AG08395 (cell line): Measurements from ENCODE around the gene FOXD4L4.
"Not testable (repeated sequence)": the region's sequence is repeated elsewhere in the genome, so short reads cannot be mapped to it uniquely, and the experiment has no call there.

Experiments
- DNase-seq: peaks from one replicate; pipeline ENCODE4 v3.0.0; 2012; ENCODE audit warnings: mixed read lengths, low spot score

Gene FOXD4L4

GRCh38 chr9:65737096-65737564 is at the start of gene FOXD4L4:
TSS of gene FOXD4L4 (plus strand) at chr9:65737146. CDS start at chr9:65737146, 0 bp downstream.
- not testable (repeated sequence) for DNase-seq

- not testable (repeated sequence) for DNase-seq
Observed at GRCh38 chr9:65703550-65703949, 33.4 kb upstream of the FOXD4L4 start.

GRCh38 chr9:65714445-65714844 is 22.5 kb upstream of the FOXD4L4 start:
- DNase-seq: not testable (repeated sequence)

GRCh38 chr9:65738133-65738532 is 1.2 kb downstream of the FOXD4L4 start:
- DNase-seq: not testable (repeated sequence)
